ENCODE data around the gene ZNF14. TPM values are rescaled to one million over a fixed set of nuclear protein-coding genes. Genes with fewer than 3 reads are reported as not detected.
"Not testable (repeated sequence)": the region's sequence is repeated elsewhere in the genome, so short reads cannot be mapped to it uniquely, and the experiment has no call there.

The ZNF14 gene
- 10 to 100 TPM; 18.0 to 24.2 TPM for total RNA-seq
- 10 to 100 TPM in 1 of 2 donors, 1 to 10 TPM in 1; 9.9 to 11.8 TPM for polyA plus RNA-seq (ENCODE audit: insufficient read length in 2 of 2)
- long read RNA-seq, donor 1, transcript ZNF14-201 (4 exons, 2,949 nt), result major isoform, 9 of 9 reads
- long read RNA-seq, donor 1, partial matches to known transcripts, result 0 of 9 reads
- long read RNA-seq, donor 1, other reads (novel, unspliced or antisense), result 0 of 9 reads
- long read RNA-seq, donor 2, result 0 reads
- long read RNA-seq, donor 3, partial matches to known transcripts, result 0 of 1 reads
- long read RNA-seq, donor 3, other reads (novel, unspliced or antisense), result 0 of 1 reads
- long read RNA-seq, donor 4, partial matches to known transcripts, result 0 of 2 reads
- long read RNA-seq, donor 4, other reads (novel, unspliced or antisense), result 0 of 2 reads

DNA sequence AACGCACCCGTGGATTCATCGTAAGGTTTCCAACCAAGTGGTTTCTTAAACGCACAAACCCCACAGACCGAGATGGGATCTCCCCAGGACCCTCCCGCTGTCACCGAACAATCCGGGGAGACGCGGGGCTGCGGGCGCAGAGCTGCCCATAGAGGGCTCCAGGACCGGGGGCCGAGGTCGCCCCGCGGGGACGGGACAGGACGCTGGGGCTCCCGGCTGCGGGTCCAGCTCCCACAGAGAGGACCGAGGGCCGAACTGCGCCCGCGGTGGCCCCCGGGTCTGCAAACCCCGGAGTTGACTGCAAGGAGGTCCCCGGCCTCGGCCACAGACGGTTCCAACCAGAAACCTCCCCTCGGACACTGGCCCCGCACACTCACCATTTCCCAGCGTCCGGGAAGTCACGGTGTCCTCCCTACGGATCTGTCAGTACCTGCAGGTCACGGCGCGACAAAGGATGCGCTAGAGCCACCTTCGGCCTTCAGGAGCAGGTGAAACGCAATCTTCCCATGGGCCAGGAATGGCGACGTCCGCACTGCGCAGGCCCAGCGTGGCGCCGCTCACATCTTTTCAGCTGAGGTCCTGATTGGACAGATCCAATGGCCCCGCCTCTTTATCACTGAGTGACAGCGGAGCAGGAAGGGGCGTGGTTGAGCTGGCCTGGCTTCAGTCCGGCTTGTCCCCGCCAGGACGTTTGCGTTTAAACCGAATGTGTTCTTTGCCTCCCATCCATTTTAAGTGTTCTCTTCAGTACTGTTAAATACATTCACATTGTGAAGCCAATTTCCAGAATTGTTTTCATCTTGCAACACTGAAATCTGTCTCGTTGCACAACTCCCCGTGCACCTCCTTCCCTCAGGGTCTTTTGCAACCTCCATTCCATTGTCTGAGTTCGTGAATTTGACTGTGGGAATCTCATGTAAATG lies at the start of gene ZNF14:
Gene ZNF14, minus strand, starts transcription at position 534 of the 923 bp plus-strand sequence. Its CDS starts 154 bp downstream, at position 380.
- Histone ChIP-seq H3K4me1 (ENCODE audit: control insufficient read depth, insufficient read depth, low read length) (peaks cover 9% of the 10 kb centered on the region), H3K36me3 (ENCODE audit: control insufficient read depth, insufficient read depth, low read length) (peaks cover 18% of the 10 kb centered on the region), H3K27me3 (ENCODE audit: control insufficient read depth, insufficient read depth, low read length) (no peaks in the 10 kb centered on the region), H3K27ac (ENCODE audit: low read depth, low read length) (peak within 1 kb of the TSS; percentile 72), H3K4me3 (ENCODE audit: low read depth, low read length) (peak within 1 kb of the TSS; percentile 68), H3K9me3 (ENCODE audit: control insufficient read depth, insufficient read depth, low read length) (peaks cover 4% of the 10 kb centered on the region)
- peak; percentile 89 to 99 (median 94) for DNase-seq (ENCODE audit: low read depth in 4 of 6, low spot score in 6 of 6)
- under 1% methylated on average over 58 of the region's 61 CpGs for WGBS (ENCODE audit: insufficient coverage)

GRCh38 chr19:19781791-19782190 lies 48.9 kb upstream of the ZNF14 start:
- peak in 5 of 6 donors; percentile 13 to 79 (median 44) for DNase-seq (ENCODE audit: low read depth in 4 of 6, low spot score in 6 of 6)
- H3K4me3 ChIP-seq (ENCODE audit: low read depth, low read length); H3K36me3 ChIP-seq (ENCODE audit: control insufficient read depth, insufficient read depth, low read length); H3K27ac ChIP-seq (ENCODE audit: low read depth, low read length); H3K9me3 ChIP-seq (ENCODE audit: control insufficient read depth, insufficient read depth, low read length); H3K27me3 ChIP-seq (ENCODE audit: control insufficient read depth, insufficient read depth, low read length): not testable (repeated sequence)
- peaks cover 12% of the 10 kb centered on the region for H3K4me1 ChIP-seq (ENCODE audit: control insufficient read depth, insufficient read depth, low read length)
- WGBS (ENCODE audit: insufficient coverage), result 25% methylated on average over 1 of the region's 6 CpGs

DNA sequence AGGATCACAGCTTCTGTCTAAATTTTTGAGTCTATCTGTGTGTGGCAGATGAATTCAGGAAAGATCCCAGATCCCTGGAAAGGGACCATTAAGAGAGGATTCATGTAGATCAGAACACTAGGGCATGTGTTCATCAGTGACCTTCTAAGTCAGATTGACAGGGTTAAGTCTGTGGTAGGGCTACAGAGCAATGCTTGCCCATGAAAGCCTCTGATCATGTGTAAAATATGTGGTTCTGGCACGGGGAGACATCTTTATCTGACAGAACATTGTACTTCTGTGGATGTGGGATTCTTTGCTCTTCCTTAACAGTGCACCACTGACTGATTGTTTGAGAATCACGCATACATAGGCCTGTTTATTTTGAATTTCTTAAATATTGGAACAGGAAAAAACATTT lies 45.8 kb upstream of the ZNF14 start:
- Histone ChIP-seq H3K4me1 (ENCODE audit: control insufficient read depth, insufficient read depth, low read length) (peaks cover 19% of the 10 kb centered on the region), H3K27me3 (ENCODE audit: control insufficient read depth, insufficient read depth, low read length) (no peaks in the 10 kb centered on the region), H3K9me3 (ENCODE audit: control insufficient read depth, insufficient read depth, low read length) (no peaks in the 10 kb centered on the region), H3K27ac (ENCODE audit: low read depth, low read length) (no peak overlapping the region), H3K36me3 (ENCODE audit: control insufficient read depth, insufficient read depth, low read length) (no peaks in the 10 kb centered on the region), H3K4me3 (ENCODE audit: low read depth, low read length) (no peak overlapping the region)
- DNase-seq (ENCODE audit: low read depth in 4 of 6, low spot score in 6 of 6), result no peak
- no CpG with 5 or more reads among the region's 2 CpGs for WGBS (ENCODE audit: insufficient coverage)

DNA sequence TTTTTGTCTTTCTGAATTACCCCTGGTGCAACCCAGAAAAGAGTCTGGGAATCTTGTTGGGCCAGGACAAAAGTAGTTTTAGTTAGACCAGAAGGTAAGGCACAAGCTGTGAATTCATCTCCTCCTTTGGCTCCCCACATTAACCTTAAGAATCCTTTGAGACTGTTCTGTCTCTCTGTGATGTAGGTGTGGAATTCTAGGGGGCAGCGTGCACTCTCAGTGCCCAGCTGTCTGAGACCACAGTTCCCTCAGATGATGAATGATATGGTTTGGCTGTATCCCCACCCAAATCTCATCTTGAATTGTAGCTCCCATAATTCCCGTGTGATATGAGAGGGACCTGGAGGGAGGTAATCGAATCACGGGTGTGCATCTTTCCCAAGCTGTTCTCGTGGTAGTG lies 44.8 kb upstream of the ZNF14 start:
- DNase-seq (ENCODE audit: low read depth in 4 of 6, low spot score in 6 of 6), result no peak
- H3K4me3 ChIP-seq (ENCODE audit: low read depth, low read length), result no peak overlapping the region
- no peaks in the 10 kb centered on the region for H3K9me3 ChIP-seq (ENCODE audit: control insufficient read depth, insufficient read depth, low read length)
- WGBS (ENCODE audit: insufficient coverage), result 92% methylated on average over 4 of the region's 5 CpGs
- no peaks in the 10 kb centered on the region for H3K27me3 ChIP-seq (ENCODE audit: control insufficient read depth, insufficient read depth, low read length)
- H3K36me3 ChIP-seq (ENCODE audit: control insufficient read depth, insufficient read depth, low read length), result no peaks in the 10 kb centered on the region
- H3K27ac ChIP-seq (ENCODE audit: low read depth, low read length), result no peak overlapping the region
- H3K4me1 ChIP-seq (ENCODE audit: control insufficient read depth, insufficient read depth, low read length), result peaks cover 19% of the 10 kb centered on the region

DNA sequence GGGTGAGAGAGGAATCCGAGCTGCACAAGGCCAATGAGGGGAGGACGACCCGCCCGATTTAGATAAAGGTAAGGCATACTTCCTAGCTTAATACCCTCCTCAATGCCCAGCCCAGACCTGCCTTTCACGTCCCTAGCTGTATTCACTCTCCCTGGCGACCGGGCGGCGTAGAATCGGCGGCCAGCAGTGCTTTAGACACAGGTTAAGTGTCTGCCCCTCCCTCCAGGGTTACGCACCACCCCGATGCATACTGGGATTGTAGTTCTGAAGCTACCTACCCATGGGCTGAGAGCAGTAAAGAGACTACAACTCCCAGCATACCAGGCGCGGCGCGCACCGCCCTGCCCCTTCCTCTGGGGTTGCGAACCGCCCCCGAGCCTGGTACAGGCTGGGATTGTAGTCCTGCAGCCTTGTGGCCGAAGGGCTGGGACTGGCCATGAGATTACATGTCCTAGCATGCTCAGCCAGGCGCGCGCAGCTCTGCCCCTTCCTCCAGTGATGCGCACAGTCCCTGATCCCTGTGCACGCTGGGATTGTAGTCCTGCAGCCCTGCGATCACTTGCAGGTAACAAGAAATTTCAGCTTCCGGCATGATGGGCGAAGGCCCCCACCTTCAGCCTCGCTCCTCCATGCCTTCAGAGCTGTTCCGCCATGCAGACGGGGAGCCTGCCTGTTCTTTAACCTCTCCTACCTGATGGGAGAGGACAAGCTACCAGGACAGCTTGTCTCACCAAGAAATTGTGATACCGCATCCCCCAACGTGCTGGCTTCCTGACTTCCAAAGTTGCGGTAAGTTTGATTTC lies 43.5 kb upstream of the ZNF14 start:
- Histone ChIP-seq H3K36me3 (ENCODE audit: control insufficient read depth, insufficient read depth, low read length) (no peaks in the 10 kb centered on the region), H3K4me1 (ENCODE audit: control insufficient read depth, insufficient read depth, low read length) (peaks cover 15% of the 10 kb centered on the region), H3K4me3 (ENCODE audit: low read depth, low read length) (peak overlapping the region; percentile 78), H3K27me3 (ENCODE audit: control insufficient read depth, insufficient read depth, low read length) (no peaks in the 10 kb centered on the region), H3K27ac (ENCODE audit: low read depth, low read length) (peak overlapping the region; percentile 64), H3K9me3 (ENCODE audit: control insufficient read depth, insufficient read depth, low read length) (no peaks in the 10 kb centered on the region)
- 0% methylated on average over 34 of the region's 36 CpGs for WGBS (ENCODE audit: insufficient coverage)
- peak; percentile 89 to 99 (median 92) for DNase-seq (ENCODE audit: low read depth in 4 of 6, low spot score in 6 of 6)

DNA sequence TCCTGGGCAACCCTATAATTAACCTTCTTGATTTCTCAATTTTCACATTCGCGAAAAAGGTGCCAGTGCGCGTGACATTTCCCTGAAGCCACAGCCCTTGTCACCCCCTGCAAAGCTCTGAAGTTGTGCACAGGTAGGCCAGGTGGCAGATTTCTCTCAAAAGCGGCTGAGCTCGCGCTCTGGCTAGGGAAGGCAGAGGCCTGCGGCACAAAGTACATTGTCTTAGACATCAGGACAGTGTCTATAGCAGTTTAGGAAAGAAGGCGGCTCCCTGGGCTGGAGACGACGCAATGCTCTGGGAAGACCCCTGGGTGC lies 42.9 kb upstream of the ZNF14 start:
- 6% methylated on average over 11 of the region's 11 CpGs for WGBS (ENCODE audit: insufficient coverage)
- H3K9me3 ChIP-seq (ENCODE audit: control insufficient read depth, insufficient read depth, low read length), result no peaks in the 10 kb centered on the region
- H3K4me3 ChIP-seq (ENCODE audit: low read depth, low read length), result peak overlapping the region; percentile 78
- DNase-seq (ENCODE audit: low read depth in 4 of 6, low spot score in 6 of 6), result peak in 1 of 6 donors; percentile 7
- peaks cover 12% of the 10 kb centered on the region for H3K4me1 ChIP-seq (ENCODE audit: control insufficient read depth, insufficient read depth, low read length)
- no peaks in the 10 kb centered on the region for H3K36me3 ChIP-seq (ENCODE audit: control insufficient read depth, insufficient read depth, low read length)
- H3K27ac ChIP-seq (ENCODE audit: low read depth, low read length), result peak overlapping the region; percentile 26
- H3K27me3 ChIP-seq (ENCODE audit: control insufficient read depth, insufficient read depth, low read length), result no peaks in the 10 kb centered on the region

DNA sequence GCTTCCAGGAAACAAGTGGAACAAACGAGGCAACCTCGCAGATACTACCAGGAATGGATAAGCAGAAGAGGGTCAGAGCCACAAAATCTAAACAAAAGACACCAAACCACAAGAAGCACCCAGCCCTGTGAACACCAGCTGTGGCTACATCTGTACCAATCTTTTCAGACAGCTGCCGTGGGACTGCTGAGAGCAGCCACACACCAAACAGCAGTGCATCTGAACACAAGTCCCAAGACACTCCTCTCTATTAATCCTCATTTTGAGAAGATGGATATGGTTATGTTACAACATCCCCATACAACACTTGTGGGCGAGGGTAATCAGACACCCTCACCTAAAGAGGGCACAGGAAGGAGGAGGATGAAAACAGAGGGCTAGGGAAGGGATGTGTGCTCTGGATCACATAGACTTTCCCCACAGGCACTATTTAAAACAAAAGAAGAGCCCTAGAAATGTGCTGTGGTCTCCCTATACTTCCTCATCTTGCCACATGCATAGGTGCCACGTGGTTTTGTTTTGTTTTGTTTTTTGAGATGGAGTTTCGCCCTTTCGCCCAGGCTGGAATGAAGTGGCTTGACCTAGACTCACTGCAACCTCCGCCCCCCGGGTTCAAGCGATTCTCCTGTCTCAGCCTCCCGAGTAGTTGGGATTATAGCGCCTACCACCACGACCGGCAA lies 41.6 kb upstream of the ZNF14 start:
- Histone ChIP-seq H3K4me3 (ENCODE audit: low read depth, low read length) (no peak overlapping the region), H3K27ac (ENCODE audit: low read depth, low read length) (no peak overlapping the region), H3K27me3 (ENCODE audit: control insufficient read depth, insufficient read depth, low read length) (no peaks in the 10 kb centered on the region), H3K36me3 (ENCODE audit: control insufficient read depth, insufficient read depth, low read length) (no peaks in the 10 kb centered on the region), H3K4me1 (ENCODE audit: control insufficient read depth, insufficient read depth, low read length) (peaks cover 12% of the 10 kb centered on the region), H3K9me3 (ENCODE audit: control insufficient read depth, insufficient read depth, low read length) (no peaks in the 10 kb centered on the region)
- 93% methylated on average over 6 of the region's 14 CpGs for WGBS (ENCODE audit: insufficient coverage)
- no peak for DNase-seq (ENCODE audit: low read depth in 4 of 6, low spot score in 6 of 6)

GRCh38 chr19:19771963-19772362 lies 39.1 kb upstream of the ZNF14 start:
- H3K27ac ChIP-seq (ENCODE audit: low read depth, low read length); H3K9me3 ChIP-seq (ENCODE audit: control insufficient read depth, insufficient read depth, low read length); H3K36me3 ChIP-seq (ENCODE audit: control insufficient read depth, insufficient read depth, low read length); DNase-seq (ENCODE audit: low read depth in 4 of 6, low spot score in 6 of 6); H3K4me1 ChIP-seq (ENCODE audit: control insufficient read depth, insufficient read depth, low read length); H3K27me3 ChIP-seq (ENCODE audit: control insufficient read depth, insufficient read depth, low read length); H3K4me3 ChIP-seq (ENCODE audit: low read depth, low read length): not testable (repeated sequence)
- WGBS (ENCODE audit: insufficient coverage), result 73% methylated on average over 5 of the region's 10 CpGs

GRCh38 chr19:19769971-19770370 lies 37.1 kb upstream of the ZNF14 start:
- DNase-seq (ENCODE audit: low read depth in 4 of 6, low spot score in 6 of 6); H3K27ac ChIP-seq (ENCODE audit: low read depth, low read length); H3K9me3 ChIP-seq (ENCODE audit: control insufficient read depth, insufficient read depth, low read length); H3K27me3 ChIP-seq (ENCODE audit: control insufficient read depth, insufficient read depth, low read length); H3K36me3 ChIP-seq (ENCODE audit: control insufficient read depth, insufficient read depth, low read length); H3K4me3 ChIP-seq (ENCODE audit: low read depth, low read length); H3K4me1 ChIP-seq (ENCODE audit: control insufficient read depth, insufficient read depth, low read length): not testable (repeated sequence)
- 92% methylated on average over 17 of the region's 28 CpGs for WGBS (ENCODE audit: insufficient coverage)

Data from spinal cord (tissue), 10 donors.